HG02571 (cell line): Measurements from ENCODE around the gene MSTN.

Experiments
- ATAC-seq: cut with Tn5 transposase; IDR thresholded peaks from one replicate; pipeline ENCODE4 v1.9.1; 2021; ENCODE audit warnings: mild to moderate bottlenecking, moderate library complexity; ENCODE audit not compliant: unreplicated experiment

The MSTN gene

GRCh38 chr2:190062601-190063000 is at the start of gene MSTN:
Gene MSTN, minus strand, starts transcription at chr2:190062729. Its CDS starts 133 bp downstream, at chr2:190062596.
- ATAC-seq: no peak

DNA sequence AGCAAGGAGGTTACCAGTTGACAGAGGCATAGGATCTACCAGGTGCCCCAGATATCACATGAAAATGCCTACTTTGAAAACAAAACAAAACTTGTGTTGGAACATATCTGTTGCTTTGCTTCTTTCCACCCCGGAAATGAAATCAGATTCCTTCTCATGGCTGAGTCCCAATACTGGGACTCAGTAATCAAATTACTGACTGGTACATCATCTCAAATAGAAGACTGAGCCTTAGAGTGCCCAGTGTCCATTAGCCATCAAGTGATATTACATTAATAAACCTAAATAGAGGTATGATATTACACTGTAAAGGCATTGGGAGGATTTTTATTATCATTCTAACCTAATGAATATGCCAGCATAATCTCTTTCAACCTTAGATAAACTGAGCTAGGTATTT is 48.6 kb upstream of the MSTN start:
- ATAC-seq: no peak

DNA sequence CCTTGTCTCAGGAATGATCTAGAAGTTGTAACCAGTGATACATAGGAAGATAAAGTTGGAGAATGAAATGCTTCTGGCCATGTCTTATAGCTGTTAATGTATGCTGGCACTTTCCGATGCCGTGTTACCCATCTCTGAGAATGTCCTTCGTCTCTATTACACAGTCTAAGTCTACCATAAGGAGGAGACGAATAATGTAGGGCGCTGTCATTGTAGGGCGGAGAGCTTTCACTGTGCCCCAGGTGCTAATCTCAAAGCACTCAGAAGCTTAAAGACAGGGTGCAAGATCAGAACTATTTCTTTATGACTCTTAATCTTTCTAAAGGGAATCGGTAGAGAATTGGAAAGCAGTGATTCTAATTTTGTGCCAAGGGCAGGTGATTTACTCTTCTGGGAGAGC is 48.2 kb upstream of the MSTN start:
- no peak for ATAC-seq

GRCh38 chr2:190110131-190110530 is 47.6 kb upstream of the MSTN start:
- no peak for ATAC-seq

- no peak for ATAC-seq
Observed at GRCh38 chr2:190107409-190107808, 44.9 kb upstream of the MSTN start.

DNA sequence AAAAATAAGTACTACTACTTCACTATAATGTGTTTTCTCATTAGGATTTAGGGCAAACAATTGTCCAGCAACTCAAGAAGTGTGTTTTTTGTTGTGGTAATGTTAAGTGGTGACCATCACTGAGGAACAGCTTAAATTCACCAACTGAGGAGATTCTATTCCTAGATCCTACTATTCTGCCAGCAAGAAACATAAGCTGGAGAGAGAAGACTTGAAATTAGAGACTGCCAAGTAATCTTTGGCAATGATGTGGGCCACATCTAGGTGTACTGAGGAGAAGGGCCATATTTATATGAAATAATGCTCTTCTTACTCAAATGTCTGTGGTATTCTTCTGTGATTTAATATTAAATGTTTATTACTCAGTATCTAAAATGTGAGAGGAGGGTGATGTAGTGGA is 44.3 kb upstream of the MSTN start:
- no peak for ATAC-seq

DNA sequence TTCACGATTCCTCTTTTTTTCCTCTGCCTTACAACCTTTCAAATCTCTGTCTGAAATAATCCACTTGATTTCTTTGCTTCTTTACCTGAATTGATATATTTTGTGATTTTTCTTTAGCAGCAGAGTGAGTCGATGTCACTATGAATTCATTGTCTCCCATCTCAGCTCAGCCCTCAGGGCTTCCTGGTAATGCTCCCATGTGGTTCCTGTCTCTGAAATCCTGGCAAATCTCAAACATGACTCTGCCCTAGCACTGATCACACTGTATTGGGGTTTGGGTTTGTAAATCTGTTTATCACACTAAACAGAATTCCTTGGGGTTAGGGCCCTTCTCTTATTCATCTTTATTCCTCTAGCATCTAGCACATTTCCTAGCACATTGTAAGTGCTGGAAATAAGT is 43.0 kb upstream of the MSTN start:
- ATAC-seq: no peak

DNA sequence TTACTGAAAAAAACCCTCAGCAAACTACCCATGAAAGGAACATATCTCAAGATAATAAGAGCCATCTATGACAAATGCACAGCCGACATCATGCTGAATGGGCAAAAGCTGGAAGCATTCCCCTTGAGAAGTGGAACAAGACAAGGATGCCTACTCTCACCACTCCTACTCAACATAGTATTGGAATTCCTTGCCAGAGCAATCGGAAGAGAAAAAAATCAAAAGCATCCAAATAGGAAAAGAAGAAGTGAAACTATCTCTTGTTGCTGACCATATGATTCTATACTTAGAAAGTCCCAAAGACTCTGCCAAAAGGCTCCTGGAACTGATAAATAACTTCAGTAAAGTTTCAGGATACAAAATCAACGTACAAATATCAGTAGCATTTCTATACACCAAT is 40.6 kb upstream of the MSTN start:
- no peak for ATAC-seq

DNA sequence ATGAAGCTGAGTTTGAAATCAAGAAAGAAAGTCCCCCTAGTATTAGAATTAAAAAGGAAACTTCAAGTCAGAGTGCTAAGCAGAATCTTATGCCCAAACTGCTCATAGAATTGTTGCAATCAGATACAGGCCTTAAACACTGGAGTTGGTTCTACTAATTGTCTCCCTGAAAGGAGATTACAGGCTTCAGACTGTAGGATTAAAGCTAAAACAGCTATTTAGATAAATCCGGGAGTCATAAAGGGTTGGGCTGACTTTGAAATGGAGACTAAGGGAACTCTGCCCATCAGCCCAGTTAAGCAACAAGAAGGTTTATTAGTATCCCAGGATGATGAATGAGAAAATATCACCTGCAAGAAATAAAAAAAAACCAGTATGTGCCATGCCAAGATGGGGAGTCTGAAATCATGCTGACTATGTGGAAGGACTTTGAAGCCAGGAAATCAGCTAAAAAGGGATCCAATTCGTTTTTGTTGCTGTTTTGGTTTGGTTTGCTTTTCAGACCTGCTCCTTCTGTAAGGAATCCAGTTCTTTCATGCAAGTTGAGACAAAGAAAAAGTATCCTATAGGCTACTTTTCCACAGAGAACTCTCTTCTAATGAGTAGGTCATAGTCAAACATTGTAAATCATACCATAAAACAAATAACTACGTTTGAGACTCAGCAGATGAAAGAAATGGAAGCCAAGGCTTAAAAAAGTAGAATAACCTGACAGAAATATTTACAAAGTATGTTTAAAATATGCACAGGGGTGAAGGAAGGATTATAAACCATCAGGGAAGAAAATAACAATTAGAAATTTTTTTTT is 37.6 kb upstream of the MSTN start:
- ATAC-seq: no peak

- ATAC-seq: no peak
Observed at GRCh38 chr2:190098851-190099250, 36.3 kb upstream of the MSTN start.

DNA sequence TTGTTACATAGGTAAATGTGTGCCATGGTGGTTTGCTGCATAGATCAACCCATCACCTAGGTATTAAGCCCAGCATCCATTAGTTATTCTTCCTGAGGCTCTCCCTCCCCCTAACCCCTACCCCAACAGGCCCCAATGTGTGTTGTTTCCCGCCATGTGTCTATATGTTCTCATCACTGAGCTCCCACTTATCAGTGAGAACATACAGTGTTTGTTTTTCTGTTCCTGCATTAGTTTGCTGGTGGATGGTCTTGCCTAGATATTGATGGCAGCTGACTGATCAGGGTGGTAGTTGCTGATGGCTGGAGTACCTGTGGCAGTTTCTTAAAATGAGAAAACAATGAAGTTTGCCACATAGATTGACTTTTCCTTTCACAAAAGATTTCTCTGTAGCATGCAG is 34.6 kb upstream of the MSTN start:
- no peak for ATAC-seq

- ATAC-seq: no peak
Observed at GRCh38 chr2:190094316-190094871, 31.9 kb upstream of the MSTN start.

GRCh38 chr2:190093793-190094192 is 31.3 kb upstream of the MSTN start:
- no peak for ATAC-seq

DNA sequence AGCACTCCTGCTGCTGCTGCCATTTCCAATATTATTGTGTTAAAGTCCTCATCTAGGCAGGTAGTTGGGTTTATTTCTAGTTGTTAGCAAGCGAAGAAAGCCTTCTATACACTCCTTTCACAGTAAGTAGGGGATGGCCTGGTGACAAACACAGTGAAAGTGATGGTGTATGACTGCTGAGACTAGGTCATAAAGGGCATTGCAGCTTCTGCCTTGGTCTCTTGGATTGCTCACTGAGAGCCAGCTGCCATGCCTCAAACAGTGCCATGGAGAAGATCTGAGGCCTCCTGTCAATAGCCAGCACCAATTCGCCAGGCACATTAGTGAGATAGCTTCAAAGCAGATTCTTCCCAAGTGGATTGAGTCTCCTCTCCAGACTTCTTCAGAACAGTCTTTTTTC is 27.6 kb upstream of the MSTN start:
- ATAC-seq: no peak

GRCh38 chr2:190088917-190089316 is 26.4 kb upstream of the MSTN start:
- ATAC-seq: no peak

DNA sequence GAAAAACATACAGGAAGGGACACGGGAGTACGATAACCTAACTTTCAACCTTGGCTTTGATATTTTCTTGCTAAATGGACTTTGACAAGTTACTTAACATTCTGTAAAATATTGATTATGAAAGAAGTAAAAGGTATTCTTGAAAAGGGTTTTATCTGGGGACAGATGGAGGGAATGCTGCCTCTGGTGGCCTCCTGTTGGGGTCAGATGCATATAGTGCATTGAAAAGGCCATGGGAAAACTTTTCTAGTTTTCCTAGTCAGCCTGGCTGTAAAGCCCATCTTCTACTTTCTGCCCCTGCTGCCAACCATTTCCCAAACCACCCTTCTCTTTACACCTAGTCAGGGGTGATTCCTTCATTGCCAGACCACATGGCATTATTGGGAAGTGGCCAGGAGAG is 22.2 kb upstream of the MSTN start:
- no peak for ATAC-seq

GRCh38 chr2:190082118-190082517 is 19.6 kb upstream of the MSTN start:
- ATAC-seq: no peak

GRCh38 chr2:190080527-190081049 is 18.1 kb upstream of the MSTN start:
- no peak for ATAC-seq

GRCh38 chr2:190079160-190079559 is 16.6 kb upstream of the MSTN start:
- ATAC-seq: no peak

- ATAC-seq: no peak
Observed at GRCh38 chr2:190075623-190076022, 13.1 kb upstream of the MSTN start.

DNA sequence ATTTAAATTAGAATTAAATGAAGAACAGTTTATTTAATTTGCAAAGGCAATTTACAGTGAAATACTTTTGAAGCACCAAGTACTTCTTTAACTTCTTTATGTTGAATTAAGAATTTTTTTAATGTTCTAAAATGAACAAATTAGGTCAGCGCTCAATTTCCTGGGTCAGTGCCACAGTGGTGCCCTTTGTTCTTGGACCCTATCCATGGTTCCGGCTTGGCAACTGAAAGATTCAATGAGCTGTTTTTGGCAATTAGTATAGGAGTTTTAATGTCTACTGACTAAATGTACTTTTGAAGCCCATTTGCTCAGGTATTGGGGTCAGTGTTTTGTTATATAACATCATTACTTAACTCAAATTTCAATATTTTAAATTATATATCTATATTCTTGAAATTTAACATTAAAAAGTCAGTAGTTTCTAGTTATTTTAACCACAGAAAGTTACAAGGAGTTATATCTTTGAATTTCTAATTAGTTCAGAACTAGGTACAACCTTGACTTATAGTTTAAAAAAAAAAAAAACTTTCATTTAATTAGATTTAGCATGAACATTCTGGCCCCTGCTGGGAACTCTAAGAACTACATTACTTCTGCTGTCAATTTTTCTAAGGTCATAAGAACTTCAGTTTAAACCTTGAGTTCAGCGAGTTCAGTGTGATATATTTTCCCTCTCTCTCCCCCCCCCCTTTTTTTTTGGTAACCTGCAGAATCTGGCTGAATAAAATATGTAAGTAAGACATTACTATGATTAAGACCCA is 7.6 kb upstream of the MSTN start:
- no peak for ATAC-seq

DNA sequence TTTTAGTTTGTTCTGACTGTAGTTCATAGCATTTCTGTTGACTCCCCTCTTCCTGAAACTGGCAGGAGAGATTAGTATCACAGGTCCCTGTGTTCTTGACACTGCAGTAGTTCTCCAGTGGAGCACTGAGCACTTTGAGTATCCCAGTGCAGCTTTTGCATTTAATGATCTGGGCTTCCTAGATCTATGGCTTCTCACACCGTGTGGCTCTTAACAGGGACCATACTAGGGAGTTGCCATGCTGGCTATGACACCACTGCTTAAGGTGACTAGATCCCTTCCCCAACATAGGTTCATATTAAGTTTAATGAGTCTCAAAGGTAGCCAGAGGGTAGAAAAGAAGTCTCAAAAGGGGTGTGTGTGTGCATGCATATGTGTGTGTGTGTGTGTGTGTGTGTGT is 6.2 kb upstream of the MSTN start:
- ATAC-seq: no peak
